ENCODE data around the gene OLFML1. TPM values are rescaled to one million over a fixed set of nuclear protein-coding genes. Genes with fewer than 3 reads are reported as not detected.

Gene OLFML1
- total RNA-seq, 3 donors from 2014 or later = 4.6 to 11.9 (median 4.6) TPM

DNA sequence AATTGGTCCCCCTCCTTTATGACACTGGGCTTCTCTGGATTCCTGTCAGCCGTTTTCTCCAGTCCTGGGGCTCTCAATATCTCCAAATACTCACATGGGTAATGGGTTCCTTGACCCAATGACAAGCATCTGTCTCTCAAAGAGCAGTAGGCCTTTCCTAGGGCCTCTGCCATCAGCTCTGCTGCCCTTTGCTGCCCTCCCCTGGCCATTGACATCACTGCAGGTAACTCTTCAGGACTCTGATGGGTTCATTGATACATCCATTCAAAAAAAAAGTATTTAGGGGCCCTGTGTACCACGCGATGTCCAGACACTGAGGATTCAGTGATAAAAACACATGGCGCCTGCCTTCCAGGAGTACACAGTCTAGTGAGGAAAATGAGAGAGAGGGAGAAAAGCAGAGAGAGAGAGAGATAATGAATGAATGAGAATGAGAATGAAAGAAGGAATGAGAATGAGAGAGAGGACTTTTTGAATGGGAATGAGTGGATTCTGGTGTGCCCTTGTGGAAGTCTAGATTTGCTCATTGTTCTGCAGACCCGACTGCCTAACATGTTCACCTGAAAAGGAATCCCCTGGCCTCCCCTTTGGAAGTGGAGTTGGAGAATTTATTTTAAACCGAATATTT is 42.6 kb upstream of the OLFML1 start:
- Histone ChIP-seq H3K4me3 (no peak overlapping the region), H3K27me3 (no peaks in the 10 kb centered on the region), H3K4me1 (no peaks in the 10 kb centered on the region), H3K9me3 (no peaks in the 10 kb centered on the region), H3K36me3 (no peaks in the 10 kb centered on the region), H3K27ac (no peak overlapping the region)
- intact Hi-C loops (cut with DNase I; ENCODE audit: low total_unique reads) = no loop called here
- TF ChIP-seq POLR2AphosphoS5 (IDR thresholded peaks at IDR 0.05) = no peak
- TF ChIP-seq, protein P1, sequence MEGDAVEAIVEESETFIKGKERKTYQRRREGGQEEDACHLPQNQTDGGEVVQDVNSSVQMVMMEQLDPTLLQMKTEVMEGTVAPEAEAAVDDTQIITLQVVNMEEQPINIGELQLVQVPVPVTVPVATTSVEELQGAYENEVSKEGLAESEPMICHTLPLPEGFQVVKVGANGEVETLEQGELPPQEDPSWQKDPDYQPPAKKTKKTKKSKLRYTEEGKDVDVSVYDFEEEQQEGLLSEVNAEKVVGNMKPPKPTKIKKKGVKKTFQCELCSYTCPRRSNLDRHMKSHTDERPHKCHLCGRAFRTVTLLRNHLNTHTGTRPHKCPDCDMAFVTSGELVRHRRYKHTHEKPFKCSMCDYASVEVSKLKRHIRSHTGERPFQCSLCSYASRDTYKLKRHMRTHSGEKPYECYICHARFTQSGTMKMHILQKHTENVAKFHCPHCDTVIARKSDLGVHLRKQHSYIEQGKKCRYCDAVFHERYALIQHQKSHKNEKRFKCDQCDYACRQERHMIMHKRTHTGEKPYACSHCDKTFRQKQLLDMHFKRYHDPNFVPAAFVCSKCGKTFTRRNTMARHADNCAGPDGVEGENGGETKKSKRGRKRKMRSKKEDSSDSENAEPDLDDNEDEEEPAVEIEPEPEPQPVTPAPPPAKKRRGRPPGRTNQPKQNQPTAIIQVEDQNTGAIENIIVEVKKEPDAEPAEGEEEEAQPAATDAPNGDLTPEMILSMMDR (IDR thresholded peaks at IDR 0.05) = peak; percentile 38 to 81 (median 61)
- no peak for TF ChIP-seq POLR2A (IDR thresholded peaks at IDR 0.05)
- DNase-seq (ENCODE audit: low spot score in 2 of 2) = peak; percentile 26 to 69

DNA sequence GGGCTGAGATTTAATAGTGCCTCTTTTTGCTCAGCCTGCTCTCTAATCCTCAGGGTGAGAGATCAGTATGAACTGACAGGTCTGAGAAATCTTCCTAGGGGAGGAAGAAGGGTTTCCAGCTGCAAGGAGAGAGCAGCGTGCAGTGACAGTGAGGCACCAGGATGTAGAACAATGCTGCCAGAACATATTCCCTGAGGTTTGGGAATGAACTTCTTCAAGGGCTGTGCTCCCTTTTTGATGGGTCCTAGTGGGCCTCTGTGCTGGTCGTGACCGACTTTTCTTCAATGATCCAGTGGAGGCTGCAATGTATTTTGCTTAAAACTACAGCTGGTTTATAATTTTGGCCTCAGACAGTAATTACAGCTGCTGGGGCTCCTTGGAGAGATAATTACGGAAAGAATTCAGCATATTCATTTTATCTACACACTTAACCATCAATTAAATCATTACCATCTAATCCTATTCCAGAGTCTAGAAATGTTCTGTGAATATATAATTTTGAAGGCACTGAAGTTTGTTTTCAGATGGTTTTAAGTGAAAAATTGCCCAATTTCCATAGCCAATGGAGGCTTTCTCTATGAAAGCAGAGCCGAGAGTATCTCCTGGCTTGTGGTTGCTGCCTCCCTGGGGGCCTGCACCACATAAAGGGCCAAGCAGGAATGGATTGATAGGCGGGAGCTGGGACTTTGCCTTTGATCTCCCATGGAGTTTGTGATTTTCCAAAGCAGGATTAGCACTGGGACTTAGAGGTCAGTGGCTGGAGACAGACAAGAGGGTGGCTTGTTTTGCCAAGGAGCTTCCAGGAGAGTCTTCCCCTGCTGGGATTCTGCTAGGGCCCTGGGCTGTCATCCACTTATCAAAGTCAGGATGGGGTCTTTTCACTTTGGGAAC is 41.0 kb upstream of the OLFML1 start:
- H3K4me3 ChIP-seq = no peak overlapping the region
- DNase-seq (ENCODE audit: low spot score in 2 of 2) = no peak
- TF ChIP-seq POLR2A (IDR thresholded peaks at IDR 0.05) (no peak), POLR2AphosphoS5 (IDR thresholded peaks at IDR 0.05) (no peak)
- TF ChIP-seq, protein P1 (IDR thresholded peaks at IDR 0.05) = no peak
- H3K27ac ChIP-seq = no peak overlapping the region
- H3K4me1 ChIP-seq = no peaks in the 10 kb centered on the region
- intact Hi-C loops (cut with DNase I; ENCODE audit: low total_unique reads) = no loop called here
- no peaks in the 10 kb centered on the region for H3K9me3 ChIP-seq
- no peaks in the 10 kb centered on the region for H3K36me3 ChIP-seq
- H3K27me3 ChIP-seq = no peaks in the 10 kb centered on the region

DNA sequence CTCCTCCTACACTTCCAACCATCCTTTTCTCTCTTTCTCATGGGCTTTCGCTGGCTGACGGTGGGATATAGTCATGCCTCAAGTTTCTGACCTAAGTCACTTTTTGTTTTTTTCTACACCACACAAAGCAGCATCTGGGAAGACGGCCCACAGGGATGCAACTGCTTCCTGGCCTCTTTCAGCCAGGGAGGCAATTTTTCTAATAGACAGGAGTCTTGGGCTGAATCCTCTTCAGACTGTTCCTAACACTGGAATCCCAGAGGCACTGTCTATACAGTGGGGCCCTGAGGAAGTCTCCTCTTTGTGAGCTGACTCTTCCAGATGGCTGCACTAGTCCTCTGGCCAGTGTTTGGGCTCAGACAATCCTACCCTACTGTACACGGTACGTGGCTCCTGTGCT is 39.7 kb upstream of the OLFML1 start:
- H3K4me3 ChIP-seq = no peak overlapping the region

DNA sequence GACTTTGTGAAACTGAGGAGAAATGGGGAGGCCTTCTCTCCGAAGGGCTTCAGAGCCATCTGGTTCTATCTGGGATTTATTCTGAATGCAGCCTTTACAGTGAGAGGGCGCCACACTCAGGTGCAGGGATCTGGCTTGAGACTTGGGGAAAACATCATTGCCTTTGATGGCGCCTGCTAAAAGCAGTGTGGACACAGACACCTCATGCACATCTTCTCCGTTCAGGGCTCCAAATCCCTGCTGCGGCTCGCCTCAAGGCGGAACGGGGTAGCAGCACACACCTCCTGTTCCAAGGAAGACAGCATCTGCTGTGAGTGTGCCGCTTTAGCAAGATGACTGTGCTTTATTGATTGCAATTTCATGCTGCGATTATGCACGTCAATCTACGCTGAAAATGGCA is 37.1 kb upstream of the OLFML1 start:
- DNase-seq (ENCODE audit: low spot score in 2 of 2) = no peak
- Histone ChIP-seq H3K27me3 (no peaks in the 10 kb centered on the region), H3K36me3 (no peaks in the 10 kb centered on the region), H3K4me1 (no peaks in the 10 kb centered on the region), H3K9me3 (no peaks in the 10 kb centered on the region), H3K4me3 (no peak overlapping the region), H3K27ac (no peak overlapping the region)
- TF ChIP-seq, protein P1 (IDR thresholded peaks at IDR 0.05) = no peak
- TF ChIP-seq POLR2A (IDR thresholded peaks at IDR 0.05) (no peak), POLR2AphosphoS5 (IDR thresholded peaks at IDR 0.05) (no peak)
- intact Hi-C loops (cut with DNase I; ENCODE audit: low total_unique reads) = no loop called here

More for the DNA sequence above, 39.7 kb upstream of the OLFML1 start:
- no peak for DNase-seq (ENCODE audit: low spot score in 2 of 2)
- no peaks in the 10 kb centered on the region for H3K27me3 ChIP-seq
- intact Hi-C loops (cut with DNase I; ENCODE audit: low total_unique reads) = no loop called here
- H3K27ac ChIP-seq = no peak overlapping the region
- no peaks in the 10 kb centered on the region for H3K36me3 ChIP-seq
- TF ChIP-seq, protein P1 (IDR thresholded peaks at IDR 0.05) = no peak
- TF ChIP-seq POLR2A (IDR thresholded peaks at IDR 0.05) (no peak), POLR2AphosphoS5 (IDR thresholded peaks at IDR 0.05) (no peak)
- H3K9me3 ChIP-seq = no peaks in the 10 kb centered on the region
- H3K4me1 ChIP-seq = no peaks in the 10 kb centered on the region

Data from breast epithelium (tissue), 4 donors.